PC-9 (cell line): ENCODE data around the gene ATP1B3. TPM values are rescaled to one million over a fixed set of nuclear protein-coding genes. Genes with fewer than 3 reads are reported as not detected.
A peak's percentile ranks its signal among the peaks of the same experiment; 100 is the strongest.

Source experiments
- BruUV-seq: library from RNA; stranded (reverse); fragments of 400-500 nt; replicated peaks from 2 replicates; lab custom pipeline; 2021; lab: Mats Ljungman, UMichigan
- CTCF ChIA-PET: fragments of 300-600 bp; sonication (Branson Sonifier 250); formaldehyde crosslinking; loops from one replicate; lab custom pipeline; 2022; ENCODE audit warnings: antibody characterized with exemption; lab: Charles Lee
- POLR2A ChIA-PET: fragments of 300-600 bp; sonication (Branson Sonifier 250); formaldehyde crosslinking; loops from one replicate; lab custom pipeline; 2022; ENCODE audit warnings: antibody characterized with exemption; ENCODE audit not compliant: unreplicated experiment; lab: Charles Lee
- DNase-seq, 2 experiments: peaks; one replicate each; pipeline versions ENCODE4 v3.0.0 to v3.0.0-alpha.2; 2015 to 2022; ENCODE audit warnings: mixed read lengths in 1 of 2
- H2AFZ ChIP-seq: fragments of 200-600 bp; sonication (generic); 2 replicates; pipeline ENCODE4 v1.8.1; 2017; ENCODE audit warnings: antibody characterized with exemption
- H3F3A ChIP-seq: fragments of 200-600 bp; sonication (generic); 2 replicates; pipeline ENCODE4 v1.8.1; 2017; ENCODE audit warnings: antibody characterized with exemption, mild to moderate bottlenecking, low read depth; ENCODE audit not compliant: insufficient read depth
- H3K27ac ChIP-seq: fragments of 200-600 bp; sonication (generic); 2 replicates; pipeline ENCODE4 v1.6.1; 2016; ENCODE audit warnings: mixed run types
- H3K27me3 ChIP-seq: fragments of 200-600 bp; sonication (generic); 2 replicates; pipeline ENCODE4 v1.6.1; 2016; ENCODE audit warnings: low read depth, mixed run types; ENCODE audit not compliant: insufficient read depth
- H3K36me3 ChIP-seq: fragments of 200-600 bp; sonication (generic); 2 replicates; pipeline ENCODE4 v1.6.1; 2016; ENCODE audit warnings: low read depth, mixed run types
- H3K4me1 ChIP-seq: fragments of 200-600 bp; sonication (generic); replicated peaks from 2 replicates; pipeline ENCODE4 v1.6.1; 2016; ENCODE audit warnings: mixed run types; ENCODE audit not compliant: insufficient read depth
- H3K4me2 ChIP-seq: fragments of 200-600 bp; sonication (generic); 2 replicates; pipeline ENCODE4 v1.6.1; 2017; ENCODE audit warnings: mixed run types
- H3K4me3 ChIP-seq: fragments of 200-600 bp; sonication (generic); 2 replicates; pipeline ENCODE4 v1.6.1; 2016; ENCODE audit warnings: mixed run types
- H3K79me2 ChIP-seq: fragments of 200-600 bp; sonication (generic); 2 replicates; pipeline ENCODE4 v1.6.1; 2017; ENCODE audit warnings: low read depth, mixed run types
- H3K9me2 ChIP-seq: fragments of 200-600 bp; sonication (generic); 2 replicates; pipeline ENCODE4 v1.8.1; 2017; ENCODE audit warnings: mild to moderate bottlenecking; ENCODE audit not compliant: insufficient read depth
- H3K9me3 ChIP-seq: fragments of 200-600 bp; sonication (generic); 2 replicates; pipeline ENCODE4 v1.8.1; 2016; ENCODE audit warnings: low read depth; ENCODE audit not compliant: insufficient read depth
- H4K20me1 ChIP-seq: fragments of 200-600 bp; sonication (generic); 2 replicates; pipeline ENCODE4 v1.8.1; 2017; ENCODE audit not compliant: insufficient read depth
- EZH2 ChIP-seq: fragments of 200-600 bp; sonication (generic); IDR thresholded peaks from 2 replicates; pipeline ENCODE4 v1.8.0; 2017; ENCODE audit warnings: antibody characterized with exemption, low read depth
- intact Hi-C: fragments of 100-400 bp; cut with micrococcal nuclease; formaldehyde crosslinking; loops from one replicate; pipeline ENCODE4 v1.10.0; 2022; ENCODE audit not compliant: unreplicated experiment
- total RNA-seq: library from RNA; stranded (reverse); gene quantifications from 2 replicates; pipeline ENCODE4 v1.2.3, GENCODE V29; 2021
- TF ChIP-seq, protein P1 (sequence below): fragments of 200-600 bp; sonication (generic); conservative IDR thresholded peaks from 2 replicates; pipeline ENCODE4 v1.6.1; 2017; ENCODE audit warnings: mixed run types, antibody characterized with exemption, mild to moderate bottlenecking, moderate library complexity

ATP1B3 gene
- total RNA-seq, 1 experiment from 2014 or later, result 69.7 TPM

DNA sequence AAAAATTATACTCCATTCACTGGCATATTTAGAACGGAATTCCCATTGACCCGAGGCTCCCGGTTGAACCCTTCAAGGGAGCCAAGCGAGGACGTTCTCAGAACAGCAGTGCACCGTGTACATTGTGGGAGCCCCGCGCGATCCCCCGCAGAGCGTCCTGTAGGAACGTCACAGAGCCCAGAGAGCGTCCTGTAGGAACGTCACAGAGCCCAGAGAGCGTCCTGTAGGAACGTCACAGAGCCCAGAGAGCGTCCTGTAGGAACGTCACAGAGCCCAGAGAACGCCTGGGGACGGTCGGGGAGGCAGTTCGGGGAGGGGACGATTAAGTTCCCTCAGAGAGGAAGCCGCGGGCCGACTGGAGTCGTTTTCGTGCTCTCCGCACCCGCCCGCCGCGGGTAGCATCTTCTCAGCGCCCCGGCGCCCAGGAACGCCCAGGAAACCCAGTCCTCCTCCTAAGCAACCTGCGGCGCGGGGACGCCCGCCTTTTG is 506 bp upstream of the ATP1B3 start:
- H3K9me3 ChIP-seq, result no peaks in the 10 kb centered on the region
- peak overlapping the region; percentile 92 for H3K4me3 ChIP-seq
- ChIA-PET CTCF (interaction anchor here (0.6 to 1.0 kb wide), 2 partner anchors 137 to 152 kb away, joined by 5 to 10 read pairs; partner anchors contain the start of gene RNF7), POLR2A (interaction anchor here (0.6 kb wide), 1 partner anchor 21 kb away, joined by 3 read pairs; no protein-coding TSS in a partner anchor)
- TSS peak; percentile 92 for BruUV-seq
- H3K27ac ChIP-seq, result no peak overlapping the region
- H3K4me1 ChIP-seq, result peaks cover 20% of the 10 kb centered on the region
- no peaks in the 10 kb centered on the region for H3K36me3 ChIP-seq
- no peaks in the 10 kb centered on the region for H3K9me2 ChIP-seq
- H3F3A ChIP-seq, result peaks cover 10% of the 10 kb centered on the region; the same call in 1 of the 2 replicates
- peak overlapping the region; percentile 94 for H2AFZ ChIP-seq
- intact Hi-C loops, result loop anchor here (1.0 to 10.0 kb wide), 3 partner anchors 64 to 391 kb away; partner anchors contain the start of genes RASA2 and RNF7
- H3K27me3 ChIP-seq, result no peaks in the 10 kb centered on the region
- TF ChIP-seq EZH2, result no peak
- TF ChIP-seq, protein P1, sequence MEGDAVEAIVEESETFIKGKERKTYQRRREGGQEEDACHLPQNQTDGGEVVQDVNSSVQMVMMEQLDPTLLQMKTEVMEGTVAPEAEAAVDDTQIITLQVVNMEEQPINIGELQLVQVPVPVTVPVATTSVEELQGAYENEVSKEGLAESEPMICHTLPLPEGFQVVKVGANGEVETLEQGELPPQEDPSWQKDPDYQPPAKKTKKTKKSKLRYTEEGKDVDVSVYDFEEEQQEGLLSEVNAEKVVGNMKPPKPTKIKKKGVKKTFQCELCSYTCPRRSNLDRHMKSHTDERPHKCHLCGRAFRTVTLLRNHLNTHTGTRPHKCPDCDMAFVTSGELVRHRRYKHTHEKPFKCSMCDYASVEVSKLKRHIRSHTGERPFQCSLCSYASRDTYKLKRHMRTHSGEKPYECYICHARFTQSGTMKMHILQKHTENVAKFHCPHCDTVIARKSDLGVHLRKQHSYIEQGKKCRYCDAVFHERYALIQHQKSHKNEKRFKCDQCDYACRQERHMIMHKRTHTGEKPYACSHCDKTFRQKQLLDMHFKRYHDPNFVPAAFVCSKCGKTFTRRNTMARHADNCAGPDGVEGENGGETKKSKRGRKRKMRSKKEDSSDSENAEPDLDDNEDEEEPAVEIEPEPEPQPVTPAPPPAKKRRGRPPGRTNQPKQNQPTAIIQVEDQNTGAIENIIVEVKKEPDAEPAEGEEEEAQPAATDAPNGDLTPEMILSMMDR, result peak; percentile 45; the same call in 1 of the 2 replicates
- no peak for DNase-seq
- no peaks in the 10 kb centered on the region; the same call in 1 of the 2 replicates for H4K20me1 ChIP-seq
- H3K4me2 ChIP-seq, result peak overlapping the region; percentile 88
- H3K79me2 ChIP-seq, result peaks cover 38% of the 10 kb centered on the region

DNA sequence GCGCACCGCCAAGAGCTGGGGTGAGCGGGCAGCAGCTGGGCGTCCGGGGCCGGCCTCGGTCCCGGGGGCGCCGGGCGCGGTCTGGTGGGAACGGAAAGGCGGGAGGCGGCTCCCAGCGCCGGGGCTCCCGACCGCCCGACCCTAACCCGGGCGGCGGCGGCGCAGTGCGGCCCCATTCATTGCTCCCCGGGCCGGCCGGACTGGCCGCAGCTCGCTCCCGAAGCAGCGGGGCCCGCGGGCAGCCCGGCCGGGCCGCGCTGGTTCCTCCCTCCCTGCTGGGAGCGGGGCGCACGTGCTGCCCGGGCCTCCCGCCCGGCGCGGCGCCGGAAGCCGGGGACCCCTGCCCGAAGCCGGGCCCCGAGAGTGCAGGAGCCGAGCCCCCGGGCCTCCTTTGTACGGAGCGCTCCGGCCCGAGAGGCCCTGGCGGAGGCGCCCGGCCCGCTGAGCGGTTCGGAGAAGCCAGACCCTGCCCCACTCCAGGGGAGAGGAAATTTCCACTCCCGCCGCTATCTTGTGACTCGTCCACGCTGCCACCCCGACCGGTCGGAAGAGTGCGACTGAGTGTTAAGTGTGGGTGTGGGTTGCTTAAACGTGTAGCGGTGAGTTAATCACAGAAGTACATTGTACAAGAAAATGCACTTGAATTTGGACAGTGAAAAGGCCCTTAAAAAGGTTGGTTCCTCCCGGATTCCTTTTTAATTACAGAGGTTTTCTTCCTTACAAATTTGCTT is 613 bp downstream of the ATP1B3 start:
- no peaks in the 10 kb centered on the region for H3K27me3 ChIP-seq
- H3K9me3 ChIP-seq, result no peaks in the 10 kb centered on the region
- peak overlapping the region; percentile 85 for H3K4me2 ChIP-seq
- H3K27ac ChIP-seq, result peak overlapping the region; percentile 45; the same call in 1 of the 2 replicates
- H3F3A ChIP-seq, result peaks cover 10% of the 10 kb centered on the region; the same call in 1 of the 2 replicates
- BruUV-seq, result no TSS peak
- DNase-seq, result peak in 1 of 2 experiments; percentile 44
- peak overlapping the region; percentile 77 for H3K4me3 ChIP-seq
- H3K9me2 ChIP-seq, result no peaks in the 10 kb centered on the region
- H3K36me3 ChIP-seq, result no peaks in the 10 kb centered on the region
- peaks cover 20% of the 10 kb centered on the region for H3K4me1 ChIP-seq
- ChIA-PET CTCF (interaction anchor here (0.6 to 0.9 kb wide), 4 partner anchors 36 to 716 kb away, joined by 3 to 5 read pairs (median 3); no protein-coding TSS in a partner anchor), POLR2A (interaction anchor here (0.5 to 0.7 kb wide), 5 partner anchors 20 to 486 kb away, joined by 3 to 8 read pairs (median 5); no protein-coding TSS in a partner anchor)
- TF ChIP-seq, protein P1, result no peak
- no peak for TF ChIP-seq EZH2
- intact Hi-C loops, result loop anchor here (10.0 kb wide), 1 partner anchor 392 kb away; the partner anchor contains the start of gene RASA2
- no peaks in the 10 kb centered on the region; the same call in 1 of the 2 replicates for H4K20me1 ChIP-seq
- peak overlapping the region; percentile 86 for H2AFZ ChIP-seq
- H3K79me2 ChIP-seq, result peaks cover 49% of the 10 kb centered on the region

DNA sequence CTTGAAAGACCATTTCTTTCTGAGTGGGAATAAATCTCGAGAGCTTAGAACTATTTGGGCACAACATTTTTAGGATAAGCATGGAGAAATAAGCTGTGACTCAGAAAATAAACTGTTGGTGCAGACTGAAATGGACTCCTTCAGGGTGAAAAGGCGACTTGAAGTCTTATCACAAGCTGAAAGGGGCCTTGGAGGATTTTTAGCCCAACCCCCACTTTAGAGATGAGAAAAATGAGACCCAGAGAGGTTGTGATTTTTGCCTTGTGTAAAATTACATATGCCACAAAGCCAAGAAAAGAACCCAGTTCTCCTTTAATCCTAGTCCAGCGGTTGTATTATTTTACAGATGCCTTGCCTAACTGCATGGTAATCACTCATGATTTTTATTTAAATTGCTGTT is 1.5 kb downstream of the ATP1B3 start:
- ChIA-PET POLR2A (interaction anchor here (0.6 to 0.7 kb wide), 3 partner anchors 9 to 390 kb away, joined by 3 to 6 read pairs (median 3); no protein-coding TSS in a partner anchor), CTCF (interaction anchor here (0.7 to 0.9 kb wide), 3 partner anchors 138 to 715 kb away, joined by 3 to 7 read pairs (median 5); no protein-coding TSS in a partner anchor)
- Histone ChIP-seq H3K9me2 (no peaks in the 10 kb centered on the region), H3K4me2 (peak overlapping the region; percentile 85), H3K79me2 (peaks cover 58% of the 10 kb centered on the region), H3K9me3 (no peaks in the 10 kb centered on the region), H2AFZ (peak overlapping the region; percentile 86; the same call in 1 of the 2 replicates), H3K4me1 (peaks cover 20% of the 10 kb centered on the region), H3K4me3 (peak overlapping the region; percentile 77), H3K27ac (peak overlapping the region; percentile 45; the same call in 1 of the 2 replicates), H3K36me3 (no peaks in the 10 kb centered on the region), H3K27me3 (no peaks in the 10 kb centered on the region), H4K20me1 (no peaks in the 10 kb centered on the region; the same call in 1 of the 2 replicates), H3F3A (peaks cover 10% of the 10 kb centered on the region; the same call in 1 of the 2 replicates)
- TSS peak; percentile 43 for BruUV-seq
- peak in 1 of 2 experiments; percentile 43 for DNase-seq
- no peak for TF ChIP-seq EZH2
- TF ChIP-seq, protein P1, result no peak
- intact Hi-C loops, result loop anchor here (10.0 kb wide), 1 partner anchor 393 kb away; the partner anchor contains the start of gene RASA2
